Measurements from ENCODE around the gene LTBP1.

LTBP1 gene

DNA sequence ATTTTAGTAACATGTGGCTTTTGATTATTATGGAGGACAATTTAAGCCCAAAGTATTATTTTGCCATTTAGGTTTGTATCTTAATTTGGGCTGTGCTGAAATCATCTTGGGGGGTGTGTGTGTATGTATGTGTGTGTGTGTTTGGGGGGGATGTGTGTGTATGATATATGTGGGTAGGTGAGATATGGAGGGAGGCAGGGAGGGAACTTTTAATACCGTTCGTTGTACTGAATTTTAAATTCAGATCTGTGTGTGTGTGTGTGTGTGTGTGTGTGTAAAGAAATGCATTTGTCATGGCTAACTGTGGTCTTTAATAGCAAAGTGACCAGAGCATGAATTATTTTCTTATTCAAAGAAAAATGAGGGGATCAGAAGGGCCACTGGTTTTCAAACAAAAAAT is 113.7 kb downstream of the LTBP1 start:
- TF ChIP-seq CREB1 (IDR thresholded peaks at IDR 0.05; ENCODE audit: low read depth) = no peak
- no peak for TF ChIP-seq TEAD4 (IDR thresholded peaks at IDR 0.05)
- no peak for TF ChIP-seq ZBTB7A (IDR thresholded peaks at IDR 0.05; ENCODE audit: low read depth)
- no peak for TF ChIP-seq EP300 (IDR thresholded peaks at IDR 0.05; ENCODE audit: borderline replicate concordance)
- TF ChIP-seq, protein P1, sequence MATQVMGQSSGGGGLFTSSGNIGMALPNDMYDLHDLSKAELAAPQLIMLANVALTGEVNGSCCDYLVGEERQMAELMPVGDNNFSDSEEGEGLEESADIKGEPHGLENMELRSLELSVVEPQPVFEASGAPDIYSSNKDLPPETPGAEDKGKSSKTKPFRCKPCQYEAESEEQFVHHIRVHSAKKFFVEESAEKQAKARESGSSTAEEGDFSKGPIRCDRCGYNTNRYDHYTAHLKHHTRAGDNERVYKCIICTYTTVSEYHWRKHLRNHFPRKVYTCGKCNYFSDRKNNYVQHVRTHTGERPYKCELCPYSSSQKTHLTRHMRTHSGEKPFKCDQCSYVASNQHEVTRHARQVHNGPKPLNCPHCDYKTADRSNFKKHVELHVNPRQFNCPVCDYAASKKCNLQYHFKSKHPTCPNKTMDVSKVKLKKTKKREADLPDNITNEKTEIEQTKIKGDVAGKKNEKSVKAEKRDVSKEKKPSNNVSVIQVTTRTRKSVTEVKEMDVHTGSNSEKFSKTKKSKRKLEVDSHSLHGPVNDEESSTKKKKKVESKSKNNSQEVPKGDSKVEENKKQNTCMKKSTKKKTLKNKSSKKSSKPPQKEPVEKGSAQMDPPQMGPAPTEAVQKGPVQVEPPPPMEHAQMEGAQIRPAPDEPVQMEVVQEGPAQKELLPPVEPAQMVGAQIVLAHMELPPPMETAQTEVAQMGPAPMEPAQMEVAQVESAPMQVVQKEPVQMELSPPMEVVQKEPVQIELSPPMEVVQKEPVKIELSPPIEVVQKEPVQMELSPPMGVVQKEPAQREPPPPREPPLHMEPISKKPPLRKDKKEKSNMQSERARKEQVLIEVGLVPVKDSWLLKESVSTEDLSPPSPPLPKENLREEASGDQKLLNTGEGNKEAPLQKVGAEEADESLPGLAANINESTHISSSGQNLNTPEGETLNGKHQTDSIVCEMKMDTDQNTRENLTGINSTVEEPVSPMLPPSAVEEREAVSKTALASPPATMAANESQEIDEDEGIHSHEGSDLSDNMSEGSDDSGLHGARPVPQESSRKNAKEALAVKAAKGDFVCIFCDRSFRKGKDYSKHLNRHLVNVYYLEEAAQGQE (IDR thresholded peaks at IDR 0.05; ENCODE audit: low read depth) = no peak
- no peak for TF ChIP-seq TCF12 (IDR thresholded peaks at IDR 0.05; ENCODE audit: low read depth)
- TF ChIP-seq RAD21 (IDR thresholded peaks at IDR 0.05; ENCODE audit: low read depth) = no peak

DNA sequence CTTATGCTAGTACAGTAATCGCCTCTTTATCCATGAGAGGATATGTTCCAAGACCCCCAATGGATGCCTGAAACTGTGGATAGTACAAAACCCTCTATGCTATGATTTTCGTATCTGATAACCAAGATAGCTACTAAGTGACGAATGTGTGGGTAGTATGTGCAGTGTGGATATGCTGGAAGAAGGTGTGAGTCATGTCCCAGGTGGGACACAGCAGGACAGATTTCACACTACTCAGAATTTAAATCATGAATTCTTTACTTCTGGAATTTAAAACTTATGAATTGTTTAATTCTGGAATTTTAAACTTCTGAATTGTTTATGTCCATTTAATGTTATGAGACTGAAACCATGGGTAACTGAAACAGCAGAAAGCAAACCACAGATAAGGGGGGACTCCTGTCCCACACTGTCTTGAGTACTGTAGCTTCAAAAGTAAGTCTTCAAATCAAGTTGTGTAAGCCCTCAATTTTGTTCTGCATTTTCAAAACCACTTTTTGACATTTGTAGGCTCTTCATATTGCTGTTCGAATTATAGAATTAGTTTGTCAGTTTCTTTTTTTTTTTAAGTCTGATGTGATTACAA is 116.0 kb downstream of the LTBP1 start:
- TF ChIP-seq, protein P2, sequence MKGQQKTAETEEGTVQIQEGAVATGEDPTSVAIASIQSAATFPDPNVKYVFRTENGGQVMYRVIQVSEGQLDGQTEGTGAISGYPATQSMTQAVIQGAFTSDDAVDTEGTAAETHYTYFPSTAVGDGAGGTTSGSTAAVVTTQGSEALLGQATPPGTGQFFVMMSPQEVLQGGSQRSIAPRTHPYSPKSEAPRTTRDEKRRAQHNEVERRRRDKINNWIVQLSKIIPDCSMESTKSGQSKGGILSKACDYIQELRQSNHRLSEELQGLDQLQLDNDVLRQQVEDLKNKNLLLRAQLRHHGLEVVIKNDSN (IDR thresholded peaks at IDR 0.05) = no peak
- TF ChIP-seq CREB1 (IDR thresholded peaks at IDR 0.05; ENCODE audit: low read depth) = no peak
- no peak for TF ChIP-seq EGR1 (IDR thresholded peaks at IDR 0.05)
- no peak for TF ChIP-seq ZBTB7A (IDR thresholded peaks at IDR 0.05; ENCODE audit: low read depth)
- no peak for TF ChIP-seq TCF12 (IDR thresholded peaks at IDR 0.05; ENCODE audit: low read depth)
- TF ChIP-seq NFIC (IDR thresholded peaks at IDR 0.05) = no peak
- TF ChIP-seq, protein P1 (IDR thresholded peaks at IDR 0.05; ENCODE audit: low read depth) = no peak
- no peak for TF ChIP-seq TAF1 (IDR thresholded peaks at IDR 0.05; ENCODE audit: low read depth)
- TF ChIP-seq, protein P3, sequence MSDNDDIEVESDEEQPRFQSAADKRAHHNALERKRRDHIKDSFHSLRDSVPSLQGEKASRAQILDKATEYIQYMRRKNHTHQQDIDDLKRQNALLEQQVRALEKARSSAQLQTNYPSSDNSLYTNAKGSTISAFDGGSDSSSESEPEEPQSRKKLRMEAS (IDR thresholded peaks at IDR 0.05) = no peak
- no peak for TF ChIP-seq EP300 (IDR thresholded peaks at IDR 0.05; ENCODE audit: borderline replicate concordance)
- no peak for TF ChIP-seq YY1 (IDR thresholded peaks at IDR 0.05; ENCODE audit: low read depth)
- TF ChIP-seq CEBPB (IDR thresholded peaks at IDR 0.05) = no peak
- TF ChIP-seq TEAD4 (IDR thresholded peaks at IDR 0.05) = no peak

DNA sequence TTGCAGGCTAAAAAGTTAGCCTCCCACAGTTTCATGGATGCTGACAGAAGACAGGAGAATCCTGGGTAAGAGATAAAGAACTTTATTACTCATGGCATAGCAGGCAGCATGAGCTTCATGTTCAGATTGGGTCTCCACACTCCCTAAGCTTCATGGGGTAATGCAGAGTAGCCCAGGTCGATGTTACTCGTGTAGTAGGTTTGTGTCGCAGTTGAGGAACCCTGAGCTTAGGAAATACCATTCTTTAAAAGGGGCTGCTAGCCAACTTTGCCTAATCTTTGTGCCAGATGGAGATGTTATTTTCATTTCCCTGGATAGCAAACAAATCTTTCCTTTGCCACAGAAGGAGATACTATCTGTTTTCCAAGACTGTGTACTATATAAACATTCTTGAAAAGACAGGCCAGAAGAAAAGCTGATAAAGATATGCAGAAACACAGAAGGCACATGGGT is 117.6 kb downstream of the LTBP1 start:
- TF ChIP-seq, protein P2 (IDR thresholded peaks at IDR 0.05) = no peak
- TF ChIP-seq TCF12 (IDR thresholded peaks at IDR 0.05; ENCODE audit: low read depth) (no peak), RAD21 (IDR thresholded peaks at IDR 0.05; ENCODE audit: low read depth) (no peak), EP300 (IDR thresholded peaks at IDR 0.05; ENCODE audit: borderline replicate concordance) (no peak), CREB1 (IDR thresholded peaks at IDR 0.05; ENCODE audit: low read depth) (no peak)
- TF ChIP-seq, protein P1 (IDR thresholded peaks at IDR 0.05; ENCODE audit: low read depth) = no peak

DNA sequence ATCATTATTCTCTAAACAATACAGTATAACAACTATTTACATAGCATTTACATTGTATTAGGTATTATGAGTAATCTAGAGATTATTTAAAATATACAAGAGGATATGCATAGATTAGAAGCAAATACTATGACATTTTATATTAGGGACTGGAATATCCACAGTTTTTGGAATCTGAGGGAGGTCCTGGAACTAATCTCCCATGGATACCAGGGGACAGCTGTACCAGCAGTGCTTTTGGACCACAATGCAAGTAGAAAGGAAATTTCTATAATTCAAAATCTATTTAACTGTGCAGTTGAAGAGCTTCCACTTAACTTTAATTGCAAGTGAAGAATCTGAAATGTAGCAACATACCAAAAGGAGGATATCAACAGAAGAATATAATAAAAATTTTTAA is 120.8 kb downstream of the LTBP1 start:
- TF ChIP-seq CREB1 (IDR thresholded peaks at IDR 0.05; ENCODE audit: low read depth) (no peak), TEAD4 (IDR thresholded peaks at IDR 0.05) (no peak), RAD21 (IDR thresholded peaks at IDR 0.05; ENCODE audit: low read depth) (no peak), TAF1 (IDR thresholded peaks at IDR 0.05; ENCODE audit: low read depth) (no peak), ZBTB7A (IDR thresholded peaks at IDR 0.05; ENCODE audit: low read depth) (no peak), NFIC (IDR thresholded peaks at IDR 0.05) (no peak), TCF12 (IDR thresholded peaks at IDR 0.05; ENCODE audit: low read depth) (no peak), YY1 (IDR thresholded peaks at IDR 0.05; ENCODE audit: low read depth) (no peak), EGR1 (IDR thresholded peaks at IDR 0.05) (no peak)
- TF ChIP-seq, protein P3 (IDR thresholded peaks at IDR 0.05) = no peak
- TF ChIP-seq, protein P1 (IDR thresholded peaks at IDR 0.05; ENCODE audit: low read depth) = no peak
- TF ChIP-seq, protein P2 (IDR thresholded peaks at IDR 0.05) = no peak

Data from Ishikawa (cell line).